Brain microvascular endothelial cell (primary cell): ENCODE measurements around the gene DDX39A.

ENCODE experiments used
- DNase-seq: peaks from one replicate; pipeline ENCODE4 v3.0.0-alpha.2; 2020
- H3K27ac ChIP-seq: fragments of 250-450 bp; sonication (Bioruptor Pico); 2 replicates; pipeline ENCODE4 v1.5.1; 2020; ENCODE audit warnings: mild to moderate bottlenecking, moderate library complexity
- H3K27me3 ChIP-seq: fragments of 250-450 bp; sonication (Bioruptor Pico); replicated peaks from 2 replicates; pipeline ENCODE4 v1.5.1; 2020; ENCODE audit warnings: mild to moderate bottlenecking
- H3K36me3 ChIP-seq: fragments of 250-450 bp; sonication (Bioruptor Pico); replicated peaks from 2 replicates; pipeline ENCODE4 v1.5.1; 2020; ENCODE audit warnings: mild to moderate bottlenecking
- H3K4me3 ChIP-seq: 2 replicates; pipeline ENCODE4 v1.5.1; 2011; ENCODE audit warnings: low read depth, mild to moderate bottlenecking, control low read depth, low read length, moderate library complexity
- CTCF ChIP-seq: IDR thresholded peaks from 2 replicates; pipeline ENCODE4 v1.5.1; 2011; ENCODE audit warnings: low read depth, mild to moderate bottlenecking, moderate library complexity, low read length, control low read depth, inconsistent platforms; ENCODE audit errors: missing control alignments
- in situ Hi-C: cut with HindIII; loops from 2 replicates; pipeline ENCODE4 v1.10.0; 2017; ENCODE audit warnings: low sequenced_read_pairs, low pct_ligation_motif_present

Gene DDX39A

GRCh38 chr19:14437578-14438140, 18.5 kb upstream of the DDX39A start:
- Histone ChIP-seq H3K4me3 (no peak overlapping the region), H3K27ac (peak overlapping the region; percentile 7), H3K36me3 (peaks cover 14% of the 10 kb centered on the region), H3K27me3 (no peaks in the 10 kb centered on the region)
- TF ChIP-seq CTCF = no peak
- DNase-seq = peak; percentile 46
- in situ Hi-C loops = no loop called here

GRCh38 chr19:14435320-14436050, 16.3 kb upstream of the DDX39A start:
- no peak for TF ChIP-seq CTCF
- Histone ChIP-seq H3K27me3 (no peaks in the 10 kb centered on the region), H3K4me3 (no peak overlapping the region), H3K27ac (peak overlapping the region; percentile 44), H3K36me3 (peaks cover 2% of the 10 kb centered on the region)
- DNase-seq = no peak
- in situ Hi-C loops = no loop called here

GRCh38 chr19:14434543-14435319, 15.6 kb upstream of the DDX39A start:
- in situ Hi-C loops = no loop called here
- no peaks in the 10 kb centered on the region for H3K27me3 ChIP-seq
- peak overlapping the region; percentile 44 for H3K27ac ChIP-seq
- TF ChIP-seq CTCF = no peak
- H3K4me3 ChIP-seq = peak overlapping the region; percentile 69
- peaks cover 2% of the 10 kb centered on the region for H3K36me3 ChIP-seq
- DNase-seq = peak; percentile 79

GRCh38 chr19:14433554-14434501, 14.7 kb upstream of the DDX39A start:
- peak overlapping the region; percentile 34 for H3K27ac ChIP-seq

More at GRCh38 chr19:14433554-14434501, 14.7 kb upstream of the DDX39A start:
- Histone ChIP-seq H3K4me3 (peak overlapping the region; percentile 69), H3K36me3 (peaks cover 2% of the 10 kb centered on the region), H3K27me3 (no peaks in the 10 kb centered on the region)
- in situ Hi-C loops = no loop called here
- no peak for TF ChIP-seq CTCF
- no peak for DNase-seq
